ENCODE results near the gene SLC4A11. TPM values are rescaled to one million over a fixed set of nuclear protein-coding genes. Genes with fewer than 3 reads are reported as not detected.
A peak's percentile ranks its signal among the peaks of the same experiment; 100 is the strongest.

The SLC4A11 gene
- total and polyA plus RNA-seq, 10 of the 15 experiments (the other 5 are each of a cell fraction or from before 2014, with no cell fraction given) = 0.07 to 2.3 (median 1.1) TPM

GRCh38 chr20:3202965-3203314 lies 36.0 kb downstream of the SLC4A11 start:
- Histone ChIP-seq H2AFZ (ENCODE audit: control insufficient read depth, low read depth, low read length) (no peak overlapping the region), H3K4me3 (peak overlapping the region; percentile 89), H3K27me3 (replicated peaks in 1 of 2; ENCODE audit: control insufficient read depth in 2 of 2, insufficient read depth in 2 of 2, low read length in 1 of 2) (no peaks in the 10 kb centered on the region), H3K27ac (ENCODE audit: control insufficient read depth, insufficient read depth) (peak overlapping the region; percentile 90; the same call in 1 of the 2 replicates), H3K4me2 (ENCODE audit: control insufficient read depth, insufficient read depth) (peak overlapping the region; percentile 89), H3K36me3 (ENCODE audit: control insufficient read depth in 2 of 2, insufficient read depth in 2 of 2, low read length in 1 of 2) (peaks cover 8 to 9% of the 10 kb centered on the region in 2 experiments; a peak in 3 of 4 replicates), H3K9ac (ENCODE audit: control insufficient read depth, insufficient read depth, low read length) (peak overlapping the region; percentile 94), H3K9me3 (replicated peaks; ENCODE audit: control insufficient read depth, insufficient read depth, low read length) (no peaks in the 10 kb centered on the region), H3K79me2 (ENCODE audit: control insufficient read depth, insufficient read depth, low read length) (peaks cover 22% of the 10 kb centered on the region), H3K4me1 (ENCODE audit: control insufficient read depth, insufficient read depth, low read length) (peaks cover 4% of the 10 kb centered on the region), H4K20me1 (ENCODE audit: control insufficient read depth, insufficient read depth) (no peaks in the 10 kb centered on the region)
- no peak for ATAC-seq
- FAIRE-seq = no peak
- intact Hi-C loops (cut with micrococcal nuclease; ENCODE audit: unreplicated experiment) (loop anchor here (10.0 kb wide), 1 partner anchor 158 kb away; the partner anchor contains the start of genes GNRH2 and MRPS26), in situ Hi-C loops (cut with MboI) (no loop called here)
- TF ChIP-seq ZZZ3 (IDR thresholded peaks at IDR 0.05; ENCODE audit: control insufficient read depth, insufficient read length, low read depth) (no peak), ETV6 (conservative IDR thresholded peaks at IDR 0.05 in 1 of 2, IDR thresholded peaks at IDR 0.05 in 1 of 2; ENCODE audit: borderline replicate concordance in 1 of 2, low read depth in 1 of 2) (no peak), NRF1 (conservative IDR thresholded peaks at IDR 0.05; ENCODE audit: low read depth, low read length) (no peak), MEF2B (IDR thresholded peaks at IDR 0.05; ENCODE audit: partially characterized antibody, poor library complexity, severe bottlenecking) (no peak), RCOR1 (conservative IDR thresholded peaks at IDR 0.05; ENCODE audit: low read depth, low read length) (no peak), FOXK2 (IDR thresholded peaks at IDR 0.05) (no peak), JUNB (IDR thresholded peaks at IDR 0.05) (no peak), EP300 (IDR thresholded peaks at IDR 0.05; ENCODE audit: borderline replicate concordance in 1 of 2, control insufficient read depth in 1 of 2, low read depth in 2 of 2, low read length in 2 of 2) (no peak), NFXL1 (IDR thresholded peaks at IDR 0.05; ENCODE audit: borderline replicate concordance) (no peak), ZBED1 (IDR thresholded peaks at IDR 0.05; ENCODE audit: borderline replicate concordance) (no peak), HDAC6 (IDR thresholded peaks at IDR 0.05; ENCODE audit: unreplicated experiment) (no peak), GATAD2B (conservative IDR thresholded peaks at IDR 0.05; ENCODE audit: low read depth) (no peak), REST (IDR thresholded peaks at IDR 0.05; ENCODE audit: low read depth, low read length) (no peak), NFYB (IDR thresholded peaks at IDR 0.05; ENCODE audit: insufficient read depth, low read depth, low read length) (no peak), HSF1 (IDR thresholded peaks at IDR 0.05; ENCODE audit: low read depth, low read length) (no peak), TBL1XR1 (IDR thresholded peaks at IDR 0.05; ENCODE audit: low read depth, low read length) (no peak), POU2F2 (IDR thresholded peaks at IDR 0.05; ENCODE audit: borderline replicate concordance, low read depth, low read length) (no peak), GABPA (IDR thresholded peaks at IDR 0.05; ENCODE audit: low read depth) (no peak), SUPT20H (IDR thresholded peaks at IDR 0.05; ENCODE audit: borderline replicate concordance, control insufficient read depth, low read depth, low read length) (no peak), ATF7 (IDR thresholded peaks at IDR 0.05; ENCODE audit: low read depth) (no peak)
- WGBS (ENCODE audit: insufficient coverage, insufficient replicate concordance, low lambda C conversion rate, missing lambda C conversion rate) = 55% methylated on average over 9 of the region's 9 CpGs
- CTCF ChIA-PET = interaction anchor here (1.0 to 1.6 kb wide), 3 partner anchors 16 to 85 kb away, joined by 3 to 7 read pairs (median 5); no protein-coding TSS in a partner anchor
- RAD21 ChIA-PET (ENCODE audit: unreplicated experiment) = interaction anchor here (0.7 kb wide), 1 partner anchor 10 kb away, joined by 3 read pairs; no protein-coding TSS in a partner anchor
- BruUV-seq (replicated peaks) = no TSS peak
- POLR2A ChIA-PET = interaction anchor here (0.5 to 1.4 kb wide), 2 partner anchors 45 to 354 kb away, joined by 3 to 7 read pairs; no protein-coding TSS in a partner anchor
- DNase-seq (ENCODE audit: low read depth, low spot score) = no peak
- SMC1A ChIA-PET (ENCODE audit: uncharacterized antibody, unreplicated experiment) = interaction anchor here (1.1 kb wide), 1 partner anchor 15 kb away, joined by 5 read pairs; no protein-coding TSS in a partner anchor

Measured in GM12878 (cell line).